Central memory CD8-positive, alpha-beta T cell (primary cell): ENCODE results near the gene ZNF217.
A peak's percentile ranks its signal among the peaks of the same experiment; 100 is the strongest.
"Not testable (repeated sequence)": the region's sequence is repeated elsewhere in the genome, so short reads cannot be mapped to it uniquely, and the experiment has no call there.

Experiments
- ATAC-seq: fragments of 150-1000 bp; cut with Tn5 transposase; replicated peaks from 2 replicates; pipeline ENCODE4 v1.10.0; 2022; ENCODE audit warnings: mild to moderate bottlenecking, moderate FRiP score, moderate number of reproducible peaks; ENCODE audit not compliant: poor library complexity, severe bottlenecking; ENCODE audit errors: extremely low read depth
- DNase-seq, 2 donors: peaks; one replicate each; pipeline ENCODE4 v3.0.0; 2021; ENCODE audit warnings: low spot score in 2 of 2
- H3K27ac Mint-ChIP-seq: one replicate; pipeline ENCODE4 v1.8.0; 2022; ENCODE audit warnings: low read depth, mild to moderate bottlenecking, moderate library complexity, mixed read lengths
- H3K27me3 Mint-ChIP-seq: one replicate; pipeline ENCODE4 v1.8.0; 2022; ENCODE audit warnings: mixed read lengths
- H3K36me3 Mint-ChIP-seq: one replicate; pipeline ENCODE4 v1.8.0; 2022; ENCODE audit warnings: mild to moderate bottlenecking, moderate library complexity, mixed read lengths; ENCODE audit not compliant: insufficient read depth
- H3K4me1 Mint-ChIP-seq: one replicate; pipeline ENCODE4 v1.8.0; 2022; ENCODE audit warnings: mixed read lengths
- H3K4me3 Mint-ChIP-seq: one replicate; pipeline ENCODE4 v1.8.0; 2022; ENCODE audit warnings: mild to moderate bottlenecking, moderate library complexity, mixed read lengths
- H3K9me3 Mint-ChIP-seq: one replicate; pipeline ENCODE4 v1.8.0; 2022; ENCODE audit warnings: mixed read lengths

ZNF217 gene

DNA sequence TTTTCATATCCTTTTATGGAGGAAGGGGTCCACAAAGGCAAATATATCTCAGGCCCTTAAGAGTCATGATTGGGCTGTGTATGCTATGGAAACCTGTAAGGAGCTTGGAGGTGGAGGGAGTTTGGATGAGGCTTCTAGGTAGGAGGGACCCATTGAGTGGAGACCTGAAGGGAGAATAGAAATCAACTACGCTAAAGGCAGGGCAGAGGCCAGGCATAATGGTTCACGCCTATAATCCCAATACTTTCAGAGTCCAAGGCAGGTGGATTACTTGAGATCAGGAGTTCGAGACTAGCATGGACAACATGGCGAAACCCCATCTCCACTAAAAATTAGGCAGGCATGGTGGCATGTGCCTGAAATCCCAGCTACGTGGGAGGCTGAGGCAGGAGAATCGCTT, 34.4 kb upstream of the ZNF217 start:
- Mint-ChIP-seq H3K27me3 (no peaks in the 10 kb centered on the region), H3K4me3 (no peak overlapping the region), H3K36me3 (peaks cover under 1% of the 10 kb centered on the region), H3K4me1 (peaks cover 10% of the 10 kb centered on the region), H3K27ac (no peak overlapping the region), H3K9me3 (no peaks in the 10 kb centered on the region)
- ATAC-seq (no peak), DNase-seq (no peak)

GRCh38 chr20:53627001-53627400, 33.4 kb upstream of the ZNF217 start:
- H3K4me3 Mint-ChIP-seq, H3K27ac Mint-ChIP-seq, H3K27me3 Mint-ChIP-seq, ATAC-seq, DNase-seq, H3K36me3 Mint-ChIP-seq, H3K9me3 Mint-ChIP-seq: not testable (repeated sequence)
- H3K4me1 Mint-ChIP-seq, result peaks cover 19% of the 10 kb centered on the region

DNA sequence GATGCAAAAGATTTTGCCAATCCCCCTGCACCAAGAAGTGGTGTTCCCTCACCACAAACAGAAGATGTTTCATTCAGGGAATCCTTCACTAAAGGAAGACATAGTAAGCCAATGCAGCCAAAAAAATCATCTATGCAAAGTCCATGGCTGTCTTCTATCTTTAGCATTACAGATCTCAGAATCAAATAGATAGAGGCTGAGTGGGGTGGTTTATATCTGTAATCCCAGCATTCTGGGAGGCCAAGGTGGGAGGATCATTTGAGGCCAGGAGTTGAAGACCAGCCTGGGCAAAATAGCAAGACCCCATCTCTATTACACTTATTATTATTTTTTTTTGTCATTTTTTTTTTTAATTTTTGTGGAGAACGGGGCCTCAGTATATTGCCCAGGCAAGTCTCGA, 32.9 kb upstream of the ZNF217 start:
- DNase-seq (no peak), ATAC-seq (no peak)
- Mint-ChIP-seq H3K36me3 (no peaks in the 10 kb centered on the region), H3K9me3 (no peaks in the 10 kb centered on the region), H3K4me1 (peaks cover 23% of the 10 kb centered on the region), H3K27me3 (no peaks in the 10 kb centered on the region), H3K27ac (no peak overlapping the region), H3K4me3 (no peak overlapping the region)

DNA sequence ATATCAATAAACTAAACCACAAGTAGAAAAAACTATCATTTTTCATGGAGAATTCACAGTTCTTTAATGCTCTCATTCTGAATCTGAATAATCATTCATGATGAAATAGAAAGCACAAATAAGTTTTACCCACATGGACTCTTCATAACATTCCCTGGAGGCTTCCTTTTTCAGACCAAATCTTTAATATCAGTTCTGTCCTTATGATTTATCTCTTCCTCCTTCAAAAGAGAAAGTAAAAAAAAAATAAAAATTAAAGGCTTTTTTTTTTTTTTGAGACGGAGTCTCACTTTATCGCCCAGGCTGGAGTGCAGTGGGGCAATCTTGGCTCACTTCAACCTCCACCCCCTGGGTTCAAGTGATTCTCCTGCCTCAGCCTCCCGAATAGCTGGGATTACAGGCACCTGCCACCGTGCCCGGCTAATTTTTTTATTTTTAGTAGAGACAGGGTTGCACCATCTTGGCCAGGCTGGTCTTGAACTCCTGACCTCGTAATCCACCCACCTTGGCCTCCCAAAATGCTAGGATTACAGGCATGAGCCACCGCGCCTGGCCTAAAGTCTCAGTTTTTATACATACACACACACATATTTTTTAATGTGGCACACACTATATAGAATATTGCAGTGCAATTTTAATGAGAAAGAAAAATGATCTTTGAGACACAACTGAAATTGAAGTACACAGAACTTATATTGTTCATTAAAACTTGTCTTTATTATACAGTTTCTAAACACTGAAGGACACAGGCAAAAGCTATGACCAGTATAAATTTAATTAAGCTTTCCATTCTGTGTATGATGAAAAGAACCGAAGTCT, 31.9 kb upstream of the ZNF217 start:
- ATAC-seq (no peak), DNase-seq (no peak)
- Mint-ChIP-seq H3K27me3 (no peaks in the 10 kb centered on the region), H3K27ac (no peak overlapping the region), H3K4me1 (peaks cover 29% of the 10 kb centered on the region), H3K9me3 (no peaks in the 10 kb centered on the region), H3K4me3 (no peak overlapping the region), H3K36me3 (no peaks in the 10 kb centered on the region)

- H3K27me3 Mint-ChIP-seq, result not testable (repeated sequence)
Observed at GRCh38 chr20:53624927-53625250, 31.2 kb upstream of the ZNF217 start.

GRCh38 chr20:53623454-53624211, 30.0 kb upstream of the ZNF217 start:
- peak overlapping the region; percentile 77 for H3K27ac Mint-ChIP-seq
- H3K4me1 Mint-ChIP-seq, result peaks cover 29% of the 10 kb centered on the region
- DNase-seq (no peak), ATAC-seq (peak; percentile 58)
- no peaks in the 10 kb centered on the region for H3K27me3 Mint-ChIP-seq
- H3K36me3 Mint-ChIP-seq, result no peaks in the 10 kb centered on the region
- no peaks in the 10 kb centered on the region for H3K9me3 Mint-ChIP-seq
- peak overlapping the region; percentile 73 for H3K4me3 Mint-ChIP-seq

More at GRCh38 chr20:53624927-53625250, 31.2 kb upstream of the ZNF217 start:
- not testable (repeated sequence) for H3K9me3 Mint-ChIP-seq, H3K4me3 Mint-ChIP-seq, ATAC-seq, H3K36me3 Mint-ChIP-seq, H3K27ac Mint-ChIP-seq, DNase-seq
- H3K4me1 Mint-ChIP-seq, result peaks cover 29% of the 10 kb centered on the region

DNA sequence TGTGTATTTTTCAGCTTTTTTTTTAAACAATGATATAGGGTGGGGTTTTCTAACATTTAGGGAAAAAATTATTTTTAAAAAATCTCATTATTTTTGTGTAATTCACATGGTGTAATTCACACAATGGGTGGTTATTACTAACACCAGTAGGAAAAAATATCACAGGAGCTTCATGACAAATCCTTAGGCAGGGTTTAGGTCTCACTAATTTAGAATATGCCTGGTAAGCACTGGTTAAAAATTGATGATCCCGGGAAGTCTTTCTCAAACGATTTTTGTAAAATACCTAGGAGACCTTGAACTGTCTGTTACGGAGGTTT, 29.5 kb upstream of the ZNF217 start:
- no peaks in the 10 kb centered on the region for H3K36me3 Mint-ChIP-seq
- no peak for ATAC-seq
- no peaks in the 10 kb centered on the region for H3K9me3 Mint-ChIP-seq
- no peak for DNase-seq
- H3K4me1 Mint-ChIP-seq, result peaks cover 29% of the 10 kb centered on the region
- H3K27me3 Mint-ChIP-seq, result no peaks in the 10 kb centered on the region
- peak overlapping the region; percentile 77 for H3K27ac Mint-ChIP-seq
- H3K4me3 Mint-ChIP-seq, result peak overlapping the region; percentile 73

- DNase-seq (no peak), ATAC-seq (no peak)
- no peaks in the 10 kb centered on the region for H3K36me3 Mint-ChIP-seq
- H3K4me1 Mint-ChIP-seq, result peaks cover 29% of the 10 kb centered on the region
- no peaks in the 10 kb centered on the region for H3K9me3 Mint-ChIP-seq
- peak overlapping the region; percentile 73 for H3K4me3 Mint-ChIP-seq
- H3K27me3 Mint-ChIP-seq, result no peaks in the 10 kb centered on the region
- H3K27ac Mint-ChIP-seq, result peak overlapping the region; percentile 77
Observed at GRCh38 chr20:53622247-53623133, 28.9 kb upstream of the ZNF217 start.

- H3K9me3 Mint-ChIP-seq, result no peaks in the 10 kb centered on the region
- ATAC-seq, result no peak
- peaks cover 29% of the 10 kb centered on the region for H3K4me1 Mint-ChIP-seq
- DNase-seq, result no peak
- H3K4me3 Mint-ChIP-seq, result peak overlapping the region; percentile 18
- H3K27me3 Mint-ChIP-seq, result no peaks in the 10 kb centered on the region
- no peaks in the 10 kb centered on the region for H3K36me3 Mint-ChIP-seq
- peak overlapping the region; percentile 46 for H3K27ac Mint-ChIP-seq
Observed at GRCh38 chr20:53621482-53622246, 28.0 kb upstream of the ZNF217 start.

DNA sequence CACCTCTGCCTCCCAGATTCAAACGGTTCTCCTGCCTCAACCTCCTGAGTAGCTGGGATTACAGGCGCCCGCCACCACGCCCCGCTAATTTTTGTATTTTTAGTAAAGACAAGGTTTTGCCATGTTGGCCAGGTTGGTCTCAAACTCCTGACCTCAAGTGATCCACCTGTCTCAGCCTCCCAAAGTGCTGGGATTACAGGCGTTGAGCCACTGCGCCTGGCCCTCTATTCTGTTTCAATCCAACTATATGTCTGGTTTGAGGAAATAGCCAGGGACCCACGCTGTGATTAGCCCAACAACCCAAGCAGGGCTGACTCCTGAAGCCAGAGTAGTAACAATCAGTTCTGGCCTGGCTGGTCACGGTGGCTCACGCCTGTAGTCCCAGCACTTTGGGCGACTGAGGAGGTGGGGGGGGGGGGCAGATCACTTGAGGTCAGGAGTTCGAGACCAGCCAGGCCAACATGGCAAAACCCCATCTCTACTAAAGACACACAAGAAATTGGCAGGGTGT, 24.9 kb upstream of the ZNF217 start:
- H3K4me1 Mint-ChIP-seq, result peaks cover 24% of the 10 kb centered on the region
- H3K4me3 Mint-ChIP-seq, H3K36me3 Mint-ChIP-seq, DNase-seq, H3K9me3 Mint-ChIP-seq, H3K27me3 Mint-ChIP-seq, H3K27ac Mint-ChIP-seq, ATAC-seq: not testable (repeated sequence)

- peaks cover 18% of the 10 kb centered on the region for H3K4me1 Mint-ChIP-seq
- no peak for ATAC-seq
- no peaks in the 10 kb centered on the region for H3K27me3 Mint-ChIP-seq
- DNase-seq, result no peak
- no peaks in the 10 kb centered on the region for H3K9me3 Mint-ChIP-seq
- no peak overlapping the region for H3K27ac Mint-ChIP-seq
- H3K4me3 Mint-ChIP-seq, result no peak overlapping the region
- no peaks in the 10 kb centered on the region for H3K36me3 Mint-ChIP-seq
Observed at GRCh38 chr20:53617791-53618489, 24.3 kb upstream of the ZNF217 start.
